ENCODE data around the gene CDKL1. TPM values are rescaled to one million over a fixed set of nuclear protein-coding genes. Genes with fewer than 3 reads are reported as not detected.

CDKL1 gene
- total RNA-seq, 1 experiment from 2014 or later = 11.3 TPM

GRCh38 chr14:50394713-50395112, 2.0 kb downstream of the CDKL1 start:
- ChIA-PET POLR2A (ENCODE audit: low non-redundant PET) (interaction anchor here (0.6 kb wide), 1 partner anchor 809 kb away, joined by 4 read pairs; the partner anchor contains the start of gene RPS29), CTCF (no interaction called here)
- TF ChIP-seq, protein P1, sequence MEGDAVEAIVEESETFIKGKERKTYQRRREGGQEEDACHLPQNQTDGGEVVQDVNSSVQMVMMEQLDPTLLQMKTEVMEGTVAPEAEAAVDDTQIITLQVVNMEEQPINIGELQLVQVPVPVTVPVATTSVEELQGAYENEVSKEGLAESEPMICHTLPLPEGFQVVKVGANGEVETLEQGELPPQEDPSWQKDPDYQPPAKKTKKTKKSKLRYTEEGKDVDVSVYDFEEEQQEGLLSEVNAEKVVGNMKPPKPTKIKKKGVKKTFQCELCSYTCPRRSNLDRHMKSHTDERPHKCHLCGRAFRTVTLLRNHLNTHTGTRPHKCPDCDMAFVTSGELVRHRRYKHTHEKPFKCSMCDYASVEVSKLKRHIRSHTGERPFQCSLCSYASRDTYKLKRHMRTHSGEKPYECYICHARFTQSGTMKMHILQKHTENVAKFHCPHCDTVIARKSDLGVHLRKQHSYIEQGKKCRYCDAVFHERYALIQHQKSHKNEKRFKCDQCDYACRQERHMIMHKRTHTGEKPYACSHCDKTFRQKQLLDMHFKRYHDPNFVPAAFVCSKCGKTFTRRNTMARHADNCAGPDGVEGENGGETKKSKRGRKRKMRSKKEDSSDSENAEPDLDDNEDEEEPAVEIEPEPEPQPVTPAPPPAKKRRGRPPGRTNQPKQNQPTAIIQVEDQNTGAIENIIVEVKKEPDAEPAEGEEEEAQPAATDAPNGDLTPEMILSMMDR (conservative IDR thresholded peaks at IDR 0.05; ENCODE audit: low read depth, low read length) = no peak
- TF ChIP-seq EZH2 (IDR thresholded peaks at IDR 0.05; ENCODE audit: borderline replicate concordance, low read depth, low read length, poor library complexity, severe bottlenecking) = no peak
- intact Hi-C loops (cut with micrococcal nuclease; ENCODE audit: unreplicated experiment) = no loop called here
- no TSS peak for BruUV-seq (replicated peaks)
- Histone ChIP-seq H3K27me3 (replicated peaks; ENCODE audit: insufficient read depth, low read depth, low read length, poor library complexity) (no peaks in the 10 kb centered on the region), H3K4me3 (ENCODE audit: low read depth, low read length, poor library complexity, severe bottlenecking) (no peak overlapping the region), H3K9me3 (ENCODE audit: low read depth, low read length, poor library complexity, severe bottlenecking) (no peaks in the 10 kb centered on the region), H3K27ac (ENCODE audit: low read depth, low read length, poor library complexity, severe bottlenecking) (no peak overlapping the region), H3K36me3 (ENCODE audit: insufficient read depth, low read length, poor library complexity, severe bottlenecking) (peaks cover 5% of the 10 kb centered on the region), H3K4me1 (ENCODE audit: insufficient read depth, low read length, poor library complexity, severe bottlenecking) (peaks cover 4% of the 10 kb centered on the region)
- no peak for DNase-seq (ENCODE audit: low spot score)

DNA sequence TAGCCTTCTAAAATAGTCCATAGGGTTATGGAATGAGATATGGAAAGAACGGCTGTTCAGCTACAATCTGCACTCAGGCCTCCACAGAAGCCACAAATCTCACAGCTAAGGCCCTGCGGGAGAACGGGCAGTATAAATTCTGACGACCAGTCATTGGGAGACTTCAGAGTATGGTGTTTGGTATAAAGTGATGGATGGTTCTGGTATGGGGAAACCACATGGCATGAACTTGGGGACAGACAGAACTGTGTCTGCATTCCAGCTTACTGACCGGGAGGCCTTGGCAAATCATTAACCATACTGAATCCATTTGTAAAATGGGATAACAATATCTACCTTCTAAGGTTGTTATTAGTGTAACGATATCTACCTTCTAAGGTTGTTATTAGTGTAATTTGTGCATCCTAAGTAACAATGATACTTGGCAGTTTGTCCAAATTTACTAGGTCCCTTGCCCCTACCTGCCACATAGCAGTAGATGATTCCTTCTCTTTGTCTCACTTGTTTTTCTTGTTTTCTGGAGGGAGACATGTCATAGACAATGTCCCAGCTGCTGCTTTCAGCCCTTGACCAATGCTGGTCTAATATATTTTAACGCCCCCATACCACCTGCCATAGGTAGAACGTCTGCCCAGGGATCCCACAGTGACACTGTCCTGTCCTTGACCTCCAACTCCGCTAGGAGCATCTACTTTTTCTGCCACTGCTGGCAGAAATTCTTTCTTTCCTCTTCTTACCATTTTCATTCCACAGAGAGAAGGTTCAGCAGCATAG, 6.8 kb downstream of the CDKL1 start:
- no peaks in the 10 kb centered on the region for H3K27me3 ChIP-seq (replicated peaks; ENCODE audit: insufficient read depth, low read depth, low read length, poor library complexity)
- no peak overlapping the region for H3K4me3 ChIP-seq (ENCODE audit: low read depth, low read length, poor library complexity, severe bottlenecking)
- H3K36me3 ChIP-seq (ENCODE audit: insufficient read depth, low read length, poor library complexity, severe bottlenecking) = no peaks in the 10 kb centered on the region
- H3K27ac ChIP-seq (ENCODE audit: low read depth, low read length, poor library complexity, severe bottlenecking) = no peak overlapping the region
- CTCF ChIA-PET = interaction anchor here (0.6 kb wide), 1 partner anchor 441 kb away, joined by 3 read pairs; the partner anchor contains the start of gene NIN
- DNase-seq (ENCODE audit: low spot score) = no peak
- TF ChIP-seq EZH2 (IDR thresholded peaks at IDR 0.05; ENCODE audit: borderline replicate concordance, low read depth, low read length, poor library complexity, severe bottlenecking) = no peak
- TF ChIP-seq, protein P1 (conservative IDR thresholded peaks at IDR 0.05; ENCODE audit: low read depth, low read length) = no peak
- POLR2A ChIA-PET (ENCODE audit: low non-redundant PET) = no interaction called here
- H3K9me3 ChIP-seq (ENCODE audit: low read depth, low read length, poor library complexity, severe bottlenecking) = no peaks in the 10 kb centered on the region
- no TSS peak for BruUV-seq (replicated peaks)
- intact Hi-C loops (cut with micrococcal nuclease; ENCODE audit: unreplicated experiment) = no loop called here
- H3K4me1 ChIP-seq (ENCODE audit: insufficient read depth, low read length, poor library complexity, severe bottlenecking) = no peaks in the 10 kb centered on the region

- Histone ChIP-seq H3K27me3 (replicated peaks; ENCODE audit: insufficient read depth, low read depth, low read length, poor library complexity) (no peaks in the 10 kb centered on the region), H3K4me3 (ENCODE audit: low read depth, low read length, poor library complexity, severe bottlenecking) (no peak overlapping the region), H3K36me3 (ENCODE audit: insufficient read depth, low read length, poor library complexity, severe bottlenecking) (no peaks in the 10 kb centered on the region), H3K9me3 (ENCODE audit: low read depth, low read length, poor library complexity, severe bottlenecking) (no peaks in the 10 kb centered on the region), H3K4me1 (ENCODE audit: insufficient read depth, low read length, poor library complexity, severe bottlenecking) (no peaks in the 10 kb centered on the region), H3K27ac (ENCODE audit: low read depth, low read length, poor library complexity, severe bottlenecking) (no peak overlapping the region)
- no peak for TF ChIP-seq EZH2 (IDR thresholded peaks at IDR 0.05; ENCODE audit: borderline replicate concordance, low read depth, low read length, poor library complexity, severe bottlenecking)
- TF ChIP-seq, protein P1 (conservative IDR thresholded peaks at IDR 0.05; ENCODE audit: low read depth, low read length) = no peak
- ChIA-PET CTCF (no interaction called here), POLR2A (ENCODE audit: low non-redundant PET) (no interaction called here)
- DNase-seq (ENCODE audit: low spot score) = peak; percentile 22
- intact Hi-C loops (cut with micrococcal nuclease; ENCODE audit: unreplicated experiment) = no loop called here
- BruUV-seq (replicated peaks) = no TSS peak
These were observed 8.3 kb downstream of the CDKL1 start for GRCh38 chr14:50388256-50388931.
